ENCODE data around the gene SSTR1. TPM values are rescaled to one million over a fixed set of nuclear protein-coding genes. Genes with fewer than 3 reads are reported as not detected.

The SSTR1 gene
- total and polyA plus RNA-seq, 2 donors (not counting 3 experiments of a cell fraction or from before 2014, with no cell fraction given) = 1.4 to 1.9 TPM

DNA sequence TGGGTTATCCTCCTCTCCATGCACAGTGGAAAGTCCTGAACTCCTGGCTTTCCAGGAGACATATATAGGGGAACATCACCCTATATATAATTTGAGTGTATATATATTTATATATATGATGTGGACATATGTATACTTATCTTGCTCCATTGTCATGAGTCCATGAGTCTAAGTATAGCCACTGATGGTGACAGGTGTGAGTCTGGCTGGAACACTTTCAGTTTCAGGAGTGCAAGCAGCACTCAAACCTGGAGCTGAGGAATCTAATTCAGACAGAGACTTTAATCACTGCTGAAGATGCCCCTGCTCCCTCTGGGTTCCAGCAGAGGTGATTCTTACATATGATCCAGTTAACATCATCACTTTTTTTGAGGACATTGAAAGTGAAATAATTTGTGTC lies 4.4 kb downstream of the SSTR1 start:
- Histone ChIP-seq H3K79me2 (ENCODE audit: control insufficient read depth, insufficient read depth, low read length) (no peaks in the 10 kb centered on the region), H4K20me1 (replicated peaks; ENCODE audit: control insufficient read depth, extremely low read depth, insufficient read depth, low read length) (no peaks in the 10 kb centered on the region), H3K27ac (ENCODE audit: insufficient read depth, low read depth, low read length) (no peak overlapping the region), H3K9me1 (replicated peaks; ENCODE audit: control insufficient read depth, extremely low read depth, insufficient read depth, low read length) (no peaks in the 10 kb centered on the region), H3K36me3 (ENCODE audit: control insufficient read depth in 2 of 2, extremely low read depth in 1 of 2, insufficient read depth in 2 of 2, low read length in 2 of 2) (no peaks in the 10 kb centered on the region), H3K4me2 (ENCODE audit: insufficient read depth, low read length) (no peak overlapping the region), H3K4me3 (replicated peaks in 1 of 3; ENCODE audit: insufficient read depth in 1 of 3, low read depth in 1 of 3, low read length in 3 of 3) (no peak overlapping the region), H3K27me3 (ENCODE audit: control insufficient read depth in 2 of 2, insufficient read depth in 2 of 2, low read length in 2 of 2) (no peaks in the 10 kb centered on the region), H3K9me3 (replicated peaks; ENCODE audit: control insufficient read depth, insufficient read depth, low read length) (no peaks in the 10 kb centered on the region), H3K9ac (replicated peaks; ENCODE audit: extremely low read depth, insufficient read depth, low read length) (no peak overlapping the region), H3K4me1 (ENCODE audit: control insufficient read depth, extremely low read depth, insufficient read depth, low read length) (peaks cover 36% of the 10 kb centered on the region), H2AFZ (ENCODE audit: low read depth, low read length) (no peak overlapping the region)
- TF ChIP-seq MYC (IDR thresholded peaks at IDR 0.05; ENCODE audit: low read depth, low read length) (no peak), EZH2 (IDR thresholded peaks at IDR 0.05; ENCODE audit: borderline replicate concordance, low read depth, low read length, severe bottlenecking) (no peak), POLR2AphosphoS5 (IDR thresholded peaks at IDR 0.05; ENCODE audit: insufficient read depth, low read depth, low read length) (no peak), GATA2 (IDR thresholded peaks at IDR 0.05; ENCODE audit: insufficient read depth, insufficient read length, low read depth, low read length) (no peak), JUN (IDR thresholded peaks at IDR 0.05; ENCODE audit: borderline replicate concordance, insufficient read depth, insufficient read length, low read depth) (no peak), POLR2A (IDR thresholded peaks at IDR 0.05; ENCODE audit: low read depth, low read length) (no peak), FOS (IDR thresholded peaks at IDR 0.05; ENCODE audit: borderline replicate concordance, insufficient read depth, low read length) (no peak)
- TF ChIP-seq, protein P1, sequence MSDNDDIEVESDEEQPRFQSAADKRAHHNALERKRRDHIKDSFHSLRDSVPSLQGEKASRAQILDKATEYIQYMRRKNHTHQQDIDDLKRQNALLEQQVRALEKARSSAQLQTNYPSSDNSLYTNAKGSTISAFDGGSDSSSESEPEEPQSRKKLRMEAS (IDR thresholded peaks at IDR 0.05; ENCODE audit: insufficient read depth, insufficient read length) = no peak
- TF ChIP-seq, protein P2, sequence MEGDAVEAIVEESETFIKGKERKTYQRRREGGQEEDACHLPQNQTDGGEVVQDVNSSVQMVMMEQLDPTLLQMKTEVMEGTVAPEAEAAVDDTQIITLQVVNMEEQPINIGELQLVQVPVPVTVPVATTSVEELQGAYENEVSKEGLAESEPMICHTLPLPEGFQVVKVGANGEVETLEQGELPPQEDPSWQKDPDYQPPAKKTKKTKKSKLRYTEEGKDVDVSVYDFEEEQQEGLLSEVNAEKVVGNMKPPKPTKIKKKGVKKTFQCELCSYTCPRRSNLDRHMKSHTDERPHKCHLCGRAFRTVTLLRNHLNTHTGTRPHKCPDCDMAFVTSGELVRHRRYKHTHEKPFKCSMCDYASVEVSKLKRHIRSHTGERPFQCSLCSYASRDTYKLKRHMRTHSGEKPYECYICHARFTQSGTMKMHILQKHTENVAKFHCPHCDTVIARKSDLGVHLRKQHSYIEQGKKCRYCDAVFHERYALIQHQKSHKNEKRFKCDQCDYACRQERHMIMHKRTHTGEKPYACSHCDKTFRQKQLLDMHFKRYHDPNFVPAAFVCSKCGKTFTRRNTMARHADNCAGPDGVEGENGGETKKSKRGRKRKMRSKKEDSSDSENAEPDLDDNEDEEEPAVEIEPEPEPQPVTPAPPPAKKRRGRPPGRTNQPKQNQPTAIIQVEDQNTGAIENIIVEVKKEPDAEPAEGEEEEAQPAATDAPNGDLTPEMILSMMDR (IDR thresholded peaks at IDR 0.05; ENCODE audit: extremely low read depth in 1 of 2, insufficient read depth in 1 of 2, low read depth in 1 of 2, low read length in 2 of 2) = no peak
- no peak for DNase-seq (ENCODE audit: low read depth, low spot score)
- dilution Hi-C loops (cut with MboI; ENCODE audit: extremely low pct_ligation_motif_present, low sequenced_read_pairs) (no loop called here), intact Hi-C loops (cut with micrococcal nuclease) (no loop called here)
- ChIA-PET POLR2A (no interaction called here), CTCF (interaction anchor here (1.9 to 2.6 kb wide), 2 partner anchors 14 to 655 kb away, joined by 6 to 7 read pairs; no protein-coding TSS in a partner anchor)
- BruUV-seq (replicated peaks) = no TSS peak
- FAIRE-seq = no peak
